GM12878 (cell line): ENCODE data around the gene DNAAF8. TPM values are rescaled to one million over a fixed set of nuclear protein-coding genes. Genes with fewer than 3 reads are reported as not detected.

ENCODE experiments used
- BACH1 ChIP-seq: fragments of 450-650 bp; IDR thresholded peaks from 2 replicates; pipeline ENCODE4 v1.6.1; 2017; ENCODE audit warnings: mild to moderate bottlenecking, borderline replicate concordance
- BHLHE40 ChIP-seq, 2 experiments: fragments of 450-650 bp in 1 of 2; IDR thresholded peaks; 2 replicates each; pipeline ENCODE4 v1.6.1; 2011 to 2017; ENCODE audit warnings: low read depth in 2 of 2, borderline replicate concordance in 1 of 2, improper control_type of control experiment in 1 of 2, low read length in 1 of 2, mild to moderate bottlenecking in 1 of 2
- CBFB ChIP-seq: IDR thresholded peaks from 2 replicates; pipeline ENCODE4 v1.6.1; 2016; ENCODE audit warnings: antibody characterized with exemption, low read depth
- CBX5 ChIP-seq: sonication (generic); IDR thresholded peaks from 2 replicates; pipeline ENCODE4 v1.6.1; 2016; ENCODE audit warnings: low read depth, moderate library complexity, mild to moderate bottlenecking, inconsistent platforms
- CHD2 ChIP-seq: IDR thresholded peaks from 2 replicates; pipeline ENCODE4 v1.6.1; 2011; ENCODE audit warnings: low read depth, low read length, improper control_type of control experiment, borderline replicate concordance
- CREB1 ChIP-seq: IDR thresholded peaks from 2 replicates; pipeline ENCODE4 v1.6.1; 2012; ENCODE audit warnings: low read depth, mild to moderate bottlenecking, inconsistent platforms
- EED ChIP-seq: sonication (generic); IDR thresholded peaks from 2 replicates; pipeline ENCODE4 v1.6.1; 2016; ENCODE audit warnings: antibody characterized with exemption, low read depth
- EZH2 ChIP-seq: IDR thresholded peaks from 2 replicates; pipeline ENCODE4 v1.6.1; 2012; ENCODE audit warnings: low read depth, mild to moderate bottlenecking, control low read depth, inconsistent platforms, low read length, borderline replicate concordance; ENCODE audit not compliant: control insufficient read depth
- IRF3 ChIP-seq: fragments of 450-650 bp; IDR thresholded peaks from 2 replicates; pipeline ENCODE4 v1.6.1; 2014; ENCODE audit warnings: mild to moderate bottlenecking
- IRF4 ChIP-seq: IDR thresholded peaks from 2 replicates; pipeline ENCODE4 v1.6.1; 2011; ENCODE audit warnings: low read depth, low read length
- KLF5 ChIP-seq: fragments of 450-650 bp; IDR thresholded peaks from 2 replicates; pipeline ENCODE4 v1.6.1; 2014; ENCODE audit warnings: mild to moderate bottlenecking; ENCODE audit not compliant: partially characterized antibody
- MAX ChIP-seq: IDR thresholded peaks from 2 replicates; pipeline ENCODE4 v1.6.1; 2012; ENCODE audit warnings: low read depth, low read length, improper control_type of control experiment
- MEF2B ChIP-seq: fragments of 450-650 bp; IDR thresholded peaks from 2 replicates; pipeline ENCODE4 v1.6.1; 2018; ENCODE audit warnings: mild to moderate bottlenecking, moderate library complexity; ENCODE audit not compliant: partially characterized antibody, poor library complexity, severe bottlenecking
- NBN ChIP-seq: fragments of 450-650 bp; IDR thresholded peaks from 2 replicates; pipeline ENCODE4 v1.6.1; 2016
- NKRF ChIP-seq: fragments of 450-650 bp; conservative IDR thresholded peaks from 2 replicates; pipeline ENCODE4 v1.6.1; 2017; ENCODE audit warnings: mild to moderate bottlenecking, moderate library complexity
- NR2C1 ChIP-seq: fragments of 450-650 bp; IDR thresholded peaks from 2 replicates; pipeline ENCODE4 v1.6.1; 2017; ENCODE audit warnings: antibody characterized with exemption, mild to moderate bottlenecking, moderate library complexity
- PKNOX1 ChIP-seq: fragments of 450-650 bp; IDR thresholded peaks from 2 replicates; pipeline ENCODE4 v1.6.1; 2016; ENCODE audit warnings: mild to moderate bottlenecking
- POLR2AphosphoS5 ChIP-seq: IDR thresholded peaks from 2 replicates; pipeline ENCODE4 v1.6.1; 2011; ENCODE audit warnings: mild to moderate bottlenecking, low read length, inconsistent platforms
- RELB ChIP-seq: fragments of 450-650 bp; IDR thresholded peaks from 2 replicates; pipeline ENCODE4 v1.6.1; 2017; ENCODE audit warnings: low read depth, mild to moderate bottlenecking, moderate library complexity
- RFX5 ChIP-seq: IDR thresholded peaks from 2 replicates; pipeline ENCODE4 v1.6.1; 2011; ENCODE audit warnings: low read depth, low read length, improper control_type of control experiment
- SIX5 ChIP-seq: IDR thresholded peaks from 2 replicates; pipeline ENCODE4 v1.6.1; 2011; ENCODE audit warnings: mild to moderate bottlenecking, low read depth, low read length, moderate library complexity; ENCODE audit not compliant: severe bottlenecking
- SP1 ChIP-seq: IDR thresholded peaks from one replicate; pipeline ENCODE4 v1.6.1; 2011; ENCODE audit warnings: low read depth, low read length
- USF2 ChIP-seq: IDR thresholded peaks from 2 replicates; pipeline ENCODE4 v1.6.1; 2011; ENCODE audit warnings: low read depth, low read length, improper control_type of control experiment, borderline replicate concordance
- polyA plus RNA-seq, 11 experiments: library from polyadenylated mRNA; depleted of rRNA in 4 of 11; unstranded in 6 of 11; stranded (reverse) in 5 of 11; fragments of >200 nt; fragmentation: Nextera tagmentation in 4 of 11; fragmentation: Illumina TruSeq in 1 of 11; extraction: Ambion mirVana in 4 of 11; extraction: Trizol in 1 of 11; gene quantifications; 1 replicate in 1 of 11; 2 replicates in 10 of 11; pipeline versions ENCODE4 v1.2.1 to v1.2.3, GENCODE V29; 2011 to 2016; ENCODE audit warnings: inconsistent platforms in 2 of 11, missing spikeins in 2 of 11, low read depth in 1 of 11
- total RNA-seq, 4 experiments: library from RNA; depleted of rRNA in 3 of 4; stranded (reverse); fragments of >200 nt in 3 of 4; fragmentation: Illumina TruSeq in 1 of 4; extraction: Trizol in 1 of 4; gene quantifications; 2 replicates each; pipeline versions ENCODE4 v1.2.1 to v1.2.3, GENCODE V29; 2013 to 2021

Gene DNAAF8
- total and polyA plus RNA-seq, 10 of the 15 experiments (the other 5 are each of a cell fraction or from before 2014, with no cell fraction given) = 0.01 to 0.78 (median 0.22) TPM; not detected in 2

GRCh38 chr16:4766875-4767628 is 32.7 kb downstream of the DNAAF8 start, which contains the start of gene ZNF500 (continued):
- TF ChIP-seq EZH2 = no peak
- TF ChIP-seq RELB = no peak; the same call in 1 of the 2 replicates
- TF ChIP-seq EED = 0 out of 2 replicates have a peak, but pooled peaks have one; percentile 37
- peak; percentile 58; the same call in 1 of the 2 replicates for TF ChIP-seq NBN
- peak; percentile 72 to 92; a peak in 3 of 4 replicates for TF ChIP-seq BHLHE40 (IDR thresholded peaks at IDR 0.05; ENCODE audit: borderline replicate concordance in 1 of 2, low read depth in 2 of 2, low read length in 1 of 2)
- TF ChIP-seq BACH1 = 0 out of 2 replicates have a peak, but pooled peaks have one; percentile 40
- TF ChIP-seq CBFB = peak; percentile 97
- TF ChIP-seq CHD2 = peak; percentile 89
- TF ChIP-seq NR2C1 = peak; percentile 59
- TF ChIP-seq MEF2B = peak; percentile 22
- TF ChIP-seq KLF5 = peak; percentile 51
- TF ChIP-seq IRF4 = no peak
- TF ChIP-seq SIX5 = peak; percentile 90
- TF ChIP-seq USF2 = no peak
- TF ChIP-seq MAX = peak; percentile 73; the same call in 1 of the 2 replicates
- TF ChIP-seq RFX5 = peak; percentile 61; the same call in 1 of the 2 replicates
- 0 out of 2 replicates have a peak, but pooled peaks have one; percentile 56 for TF ChIP-seq NKRF
- TF ChIP-seq CREB1 = peak; percentile 90
- TF ChIP-seq IRF3 = peak; percentile 29; the same call in 1 of the 2 replicates
- TF ChIP-seq POLR2AphosphoS5 = peak; percentile 48; the same call in 1 of the 2 replicates
- no peak for TF ChIP-seq CBX5
- peak; percentile 93 for TF ChIP-seq SP1
- TF ChIP-seq PKNOX1 = no peak
